HepG2 (cell line): ENCODE data around the gene TOP2A. TPM values are rescaled to one million over a fixed set of nuclear protein-coding genes. Genes with fewer than 3 reads are reported as not detected.

Experiments used
- ATF2 ChIP-seq: sonication (generic); formaldehyde crosslinking; IDR thresholded peaks from 2 replicates; pipeline ENCODE4 v1.4.0; 2020; ENCODE audit warnings: missing genetic modification reagents
- BCL3 ChIP-seq: sonication (generic); formaldehyde crosslinking; IDR thresholded peaks from 2 replicates; pipeline ENCODE4 v1.5.1; 2020; ENCODE audit warnings: mild to moderate bottlenecking, missing genetic modification reagents, moderate library complexity
- GATAD1 ChIP-seq: IDR thresholded peaks from 2 replicates; pipeline ENCODE4 v1.6.1; 2016; ENCODE audit warnings: missing genetic modification reagents, missing compliant biosample characterization
- KLF13 ChIP-seq: sonication (generic); formaldehyde crosslinking; IDR thresholded peaks from 2 replicates; pipeline ENCODE4 v1.4.0; 2020; ENCODE audit warnings: mild to moderate bottlenecking, missing genetic modification reagents
- NFKBIZ ChIP-seq: IDR thresholded peaks from 2 replicates; pipeline ENCODE4 v1.6.1; 2018; ENCODE audit warnings: missing genetic modification reagents, missing compliant biosample characterization
- NKX3-1 ChIP-seq: sonication (generic); formaldehyde crosslinking; IDR thresholded peaks from 2 replicates; pipeline ENCODE4 v1.5.0; 2020; ENCODE audit warnings: missing genetic modification reagents
- PHF5A ChIP-seq: IDR thresholded peaks from one replicate; pipeline ENCODE4 v1.6.1; 2018; ENCODE audit warnings: low read depth, missing genetic modification reagents; ENCODE audit not compliant: unreplicated experiment
- RAD21 ChIP-seq: fragments of 450-650 bp; formaldehyde crosslinking; IDR thresholded peaks from 2 replicates; pipeline ENCODE4 v1.5.0; 2020; ENCODE audit warnings: mild to moderate bottlenecking
- RBAK ChIP-seq: sonication (generic); formaldehyde crosslinking; IDR thresholded peaks from 2 replicates; pipeline ENCODE4 v1.5.1; 2020; ENCODE audit warnings: mild to moderate bottlenecking, missing genetic modification reagents
- RFXANK ChIP-seq: IDR thresholded peaks from 2 replicates; pipeline ENCODE4 v1.6.1; 2016
- ZBTB10 ChIP-seq: sonication (generic); formaldehyde crosslinking; IDR thresholded peaks from 2 replicates; pipeline ENCODE4 v1.4.0; 2020; ENCODE audit warnings: missing genetic modification reagents, borderline replicate concordance
- ZNF513 ChIP-seq: sonication (generic); formaldehyde crosslinking; conservative IDR thresholded peaks from 2 replicates; pipeline ENCODE4 v1.5.0; 2020; ENCODE audit warnings: missing genetic modification reagents
- ZNF687 ChIP-seq: sonication (generic); formaldehyde crosslinking; IDR thresholded peaks from 2 replicates; pipeline ENCODE4 v1.5.1; 2020; ENCODE audit warnings: mild to moderate bottlenecking, missing genetic modification reagents, moderate library complexity
- ZNF777 ChIP-seq: sonication (generic); formaldehyde crosslinking; IDR thresholded peaks from 2 replicates; pipeline ENCODE4 v1.4.0; 2020; ENCODE audit warnings: missing genetic modification reagents
- ZNF800 ChIP-seq: sonication (generic); formaldehyde crosslinking; IDR thresholded peaks from 2 replicates; pipeline ENCODE4 v1.4.0; 2020; ENCODE audit warnings: missing genetic modification reagents
- polyA plus RNA-seq, 8 experiments: library from polyadenylated mRNA; depleted of rRNA in 3 of 8; stranded (reverse) in 7 of 8; unstranded in 1 of 8; fragments of >200 nt; fragmentation: Illumina TruSeq in 4 of 8; extraction: Trizol in 4 of 8; gene quantifications; 2 replicates each; pipeline versions ENCODE4 v1.2.1 to v1.2.3, GENCODE V29; 2011 to 2016; ENCODE audit warnings: low read depth in 4 of 8, missing spikeins in 1 of 8, mixed read lengths in 1 of 8; ENCODE audit not compliant: insufficient read depth in 1 of 8
- total RNA-seq, 5 experiments: library from RNA; depleted of rRNA; stranded (reverse); fragments of >200 nt; fragmentation: Illumina TruSeq; extraction: Trizol; gene quantifications; 2 replicates each; pipeline ENCODE4 v1.2.3, GENCODE V29; 2016; ENCODE audit warnings: low read depth in 1 of 5

The TOP2A gene
- total and polyA plus RNA-seq, 2 of the 13 experiments (the other 11 are each of a cell fraction or from before 2014, with no cell fraction given) = 108 to 327 TPM

GRCh38 chr17:40345161-40345993 lies 72.3 kb downstream of the TOP2A start (continued):
- TF ChIP-seq ZNF800 (CRISPR knock-in tag) (no peak), ZBTB10 (CRISPR knock-in tag) (0 out of 2 replicates have a peak, but pooled peaks have one; percentile 1), PHF5A (peak; percentile 42), RAD21 (CRISPR knock-in tag) (no peak), ZNF777 (CRISPR knock-in tag) (no peak; the same call in 1 of the 2 replicates), KLF13 (0 out of 2 replicates have a peak, but pooled peaks have one; percentile 15), RFXANK (CRISPR knock-in tag) (no peak), NKX3-1 (CRISPR knock-in tag) (no peak; the same call in 1 of the 2 replicates), GATAD1 (CRISPR knock-in tag) (0 out of 2 replicates have a peak, but pooled peaks have one; percentile 27), ZNF513 (no peak), NFKBIZ (CRISPR knock-in tag) (no peak), ZNF687 (peak; percentile 95), RBAK (CRISPR knock-in tag) (no peak), ATF2 (CRISPR knock-in tag) (no peak), BCL3 (CRISPR knock-in tag) (peak; percentile 87; the same call in 1 of the 2 replicates)
